KMS-11 (cell line): ENCODE measurements around the gene PRMT3.

ENCODE experiments used
- H2AFZ ChIP-seq: fragments of 200-600 bp; sonication (generic); 2 replicates; pipeline ENCODE4 v1.6.1; 2016; ENCODE audit warnings: antibody characterized with exemption, mixed run types, low read depth
- H3K27ac ChIP-seq: fragments of 200-600 bp; sonication (generic); 2 replicates; pipeline ENCODE4 v1.6.1; 2016; ENCODE audit warnings: mild to moderate bottlenecking, mixed run types
- H3K27me3 ChIP-seq: fragments of 200-600 bp; sonication (generic); 2 replicates; pipeline ENCODE4 v1.6.1; 2017; ENCODE audit warnings: mild to moderate bottlenecking, low read depth, mixed run types, moderate library complexity; ENCODE audit not compliant: insufficient read depth
- H3K36me3 ChIP-seq: fragments of 200-600 bp; sonication (generic); 2 replicates; pipeline ENCODE4 v1.6.1; 2017; ENCODE audit warnings: mild to moderate bottlenecking, mixed run types; ENCODE audit not compliant: insufficient read depth
- H3K4me1 ChIP-seq: fragments of 200-600 bp; sonication (generic); 2 replicates; pipeline ENCODE4 v1.6.1; 2016; ENCODE audit warnings: mild to moderate bottlenecking, low read depth, mixed run types; ENCODE audit not compliant: poor library complexity, severe bottlenecking
- H3K4me2 ChIP-seq: fragments of 200-600 bp; sonication (generic); 2 replicates; pipeline ENCODE4 v1.7.0; 2016; ENCODE audit warnings: mild to moderate bottlenecking, mixed run types
- H3K4me3 ChIP-seq: fragments of 200-600 bp; sonication (generic); IDR thresholded peaks from 2 replicates; pipeline ENCODE4 v1.6.1; 2017; ENCODE audit warnings: low read depth, low read length, mixed read lengths; ENCODE audit not compliant: insufficient read depth
- H3K79me2 ChIP-seq: fragments of 200-600 bp; sonication (generic); 2 replicates; pipeline ENCODE4 v1.6.1; 2016; ENCODE audit warnings: low read depth, mixed run types; ENCODE audit not compliant: insufficient read depth
- H3K9ac ChIP-seq: fragments of 200-600 bp; sonication (generic); 2 replicates; pipeline ENCODE4 v1.6.1; 2016; ENCODE audit warnings: mild to moderate bottlenecking, mixed run types
- H4K20me1 ChIP-seq: fragments of 200-600 bp; sonication (generic); 2 replicates; pipeline ENCODE4 v1.6.1; 2016; ENCODE audit warnings: mild to moderate bottlenecking, mixed run types; ENCODE audit not compliant: insufficient read depth
- TF ChIP-seq, protein P1 (sequence below): fragments of 200-600 bp; sonication (generic); conservative IDR thresholded peaks from 2 replicates; pipeline ENCODE4 v1.6.1; 2017; ENCODE audit warnings: low read depth, mild to moderate bottlenecking, antibody characterized with exemption, low read length, moderate library complexity, mixed read lengths

The PRMT3 gene

DNA sequence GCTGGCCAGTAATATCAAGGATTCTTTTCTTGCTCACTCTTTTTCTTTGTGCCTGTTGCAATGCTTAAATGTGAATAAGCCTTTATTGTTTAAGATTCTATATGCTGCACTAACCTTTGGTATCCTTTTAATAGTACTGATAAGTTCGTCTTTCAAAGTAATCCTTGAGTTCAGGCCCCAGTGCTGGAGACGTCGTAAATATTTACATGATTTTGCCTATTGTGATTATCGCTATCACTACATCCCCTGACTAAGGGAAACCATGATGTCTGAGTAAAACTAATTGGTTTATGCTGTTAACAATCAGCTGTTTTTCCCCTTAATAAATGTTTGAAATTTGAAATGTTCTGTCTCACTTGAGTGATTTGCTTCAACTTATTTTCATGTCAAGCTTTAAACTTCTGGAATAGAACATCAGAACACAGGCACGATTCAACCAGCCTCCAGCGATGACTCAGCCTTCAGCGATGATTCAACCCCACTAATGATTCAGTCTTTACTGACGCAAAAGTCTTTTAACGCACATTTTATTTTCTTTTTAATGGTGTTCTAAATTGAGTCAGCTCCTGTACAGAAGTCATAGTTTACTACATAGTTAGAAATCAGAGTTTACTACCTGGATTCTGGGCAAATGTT, 20.1 kb upstream of the PRMT3 start:
- H3K36me3 ChIP-seq: no peaks in the 10 kb centered on the region
- no peak overlapping the region for H3K4me3 ChIP-seq
- H3K4me1 ChIP-seq: peaks cover 29% of the 10 kb centered on the region
- no peaks in the 10 kb centered on the region for H3K27me3 ChIP-seq
- H2AFZ ChIP-seq: no peak overlapping the region
- H3K4me2 ChIP-seq: no peak overlapping the region
- TF ChIP-seq, protein P1, sequence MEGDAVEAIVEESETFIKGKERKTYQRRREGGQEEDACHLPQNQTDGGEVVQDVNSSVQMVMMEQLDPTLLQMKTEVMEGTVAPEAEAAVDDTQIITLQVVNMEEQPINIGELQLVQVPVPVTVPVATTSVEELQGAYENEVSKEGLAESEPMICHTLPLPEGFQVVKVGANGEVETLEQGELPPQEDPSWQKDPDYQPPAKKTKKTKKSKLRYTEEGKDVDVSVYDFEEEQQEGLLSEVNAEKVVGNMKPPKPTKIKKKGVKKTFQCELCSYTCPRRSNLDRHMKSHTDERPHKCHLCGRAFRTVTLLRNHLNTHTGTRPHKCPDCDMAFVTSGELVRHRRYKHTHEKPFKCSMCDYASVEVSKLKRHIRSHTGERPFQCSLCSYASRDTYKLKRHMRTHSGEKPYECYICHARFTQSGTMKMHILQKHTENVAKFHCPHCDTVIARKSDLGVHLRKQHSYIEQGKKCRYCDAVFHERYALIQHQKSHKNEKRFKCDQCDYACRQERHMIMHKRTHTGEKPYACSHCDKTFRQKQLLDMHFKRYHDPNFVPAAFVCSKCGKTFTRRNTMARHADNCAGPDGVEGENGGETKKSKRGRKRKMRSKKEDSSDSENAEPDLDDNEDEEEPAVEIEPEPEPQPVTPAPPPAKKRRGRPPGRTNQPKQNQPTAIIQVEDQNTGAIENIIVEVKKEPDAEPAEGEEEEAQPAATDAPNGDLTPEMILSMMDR: no peak
- no peak overlapping the region for H3K9ac ChIP-seq
- H3K79me2 ChIP-seq: no peaks in the 10 kb centered on the region
- no peak overlapping the region for H3K27ac ChIP-seq
- H4K20me1 ChIP-seq: no peaks in the 10 kb centered on the region

DNA sequence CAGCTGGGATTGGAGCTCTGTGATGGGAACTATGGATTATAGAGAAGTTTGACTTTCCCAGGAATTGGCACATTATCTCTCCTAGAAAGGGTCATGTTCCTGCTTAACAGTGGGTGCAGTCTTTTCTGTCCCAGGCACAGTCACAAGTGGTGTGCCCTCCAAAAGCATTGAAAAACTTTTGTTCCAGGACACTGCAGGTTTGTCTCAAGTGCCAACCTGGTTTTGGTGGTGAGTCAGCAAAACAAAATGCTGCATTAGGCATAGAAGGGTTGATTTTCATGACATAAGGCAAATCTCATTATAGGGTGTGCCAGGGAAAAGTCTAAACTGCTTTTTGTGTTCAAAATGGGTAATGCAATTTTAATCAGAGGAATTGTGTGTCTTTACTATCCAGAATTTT, 19.1 kb upstream of the PRMT3 start:
- no peak overlapping the region for H3K4me2 ChIP-seq
- H4K20me1 ChIP-seq: no peaks in the 10 kb centered on the region
- peaks cover 20% of the 10 kb centered on the region for H3K4me1 ChIP-seq
- no peak overlapping the region for H3K4me3 ChIP-seq
- H3K27ac ChIP-seq: no peak overlapping the region
- TF ChIP-seq, protein P1: no peak
- no peak overlapping the region for H3K9ac ChIP-seq
- H2AFZ ChIP-seq: no peak overlapping the region
- H3K79me2 ChIP-seq: no peaks in the 10 kb centered on the region
- H3K27me3 ChIP-seq: no peaks in the 10 kb centered on the region
- no peaks in the 10 kb centered on the region for H3K36me3 ChIP-seq

DNA sequence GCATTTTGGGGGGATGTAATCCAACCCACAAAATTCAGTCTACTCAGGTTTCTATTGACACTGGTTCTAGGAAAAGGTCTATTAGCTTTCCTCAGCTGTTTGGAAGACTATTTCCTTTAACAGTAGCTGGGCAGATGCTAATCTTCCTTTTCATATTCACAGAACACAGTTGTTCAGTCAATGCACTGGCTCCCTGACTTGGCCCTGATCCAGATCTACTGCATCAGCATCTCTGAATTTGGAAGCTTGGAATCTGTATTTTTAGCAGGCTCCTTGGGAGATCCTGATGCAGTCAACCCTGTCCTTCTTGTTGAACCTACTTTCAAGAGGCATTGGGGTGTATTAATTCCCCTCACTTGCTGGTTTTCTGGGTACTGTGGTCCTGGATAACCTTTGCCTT, 17.7 kb upstream of the PRMT3 start:
- H4K20me1 ChIP-seq: no peaks in the 10 kb centered on the region
- H3K79me2 ChIP-seq: no peaks in the 10 kb centered on the region
- H2AFZ ChIP-seq: no peak overlapping the region
- H3K4me2 ChIP-seq: no peak overlapping the region
- TF ChIP-seq, protein P1: no peak
- no peak overlapping the region for H3K27ac ChIP-seq
- H3K27me3 ChIP-seq: no peaks in the 10 kb centered on the region
- H3K4me1 ChIP-seq: peaks cover 11% of the 10 kb centered on the region
- H3K36me3 ChIP-seq: no peaks in the 10 kb centered on the region
- H3K4me3 ChIP-seq: no peak overlapping the region
- H3K9ac ChIP-seq: no peak overlapping the region

DNA sequence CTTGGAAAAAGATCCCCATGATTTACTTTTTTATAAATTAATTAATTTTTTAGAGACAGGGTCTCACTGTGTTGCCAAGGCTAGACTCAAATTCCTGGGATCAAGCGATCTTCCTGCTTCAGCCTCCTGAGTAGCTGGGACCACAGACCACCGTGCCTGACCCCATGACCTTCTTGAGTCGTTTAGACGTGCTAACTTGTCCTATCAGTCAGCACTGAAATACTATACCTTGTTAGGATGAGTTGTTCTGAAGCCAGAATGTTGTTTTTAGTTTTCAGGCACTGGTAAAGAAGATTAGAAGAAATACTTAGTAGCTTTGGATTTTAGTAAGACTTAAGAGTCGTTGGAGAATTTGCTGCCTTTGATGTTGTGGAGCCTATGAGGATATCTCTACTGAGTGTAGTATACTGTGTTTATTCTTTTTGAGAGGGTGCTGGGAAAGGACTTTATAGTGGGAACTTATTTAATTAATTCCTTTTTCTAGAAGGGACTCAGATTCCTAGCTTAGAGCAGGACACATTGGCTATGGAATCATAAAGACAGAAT, 15.4 kb upstream of the PRMT3 start:
- TF ChIP-seq, protein P1: no peak
- Histone ChIP-seq H2AFZ (no peak overlapping the region), H3K4me1 (peaks cover 10% of the 10 kb centered on the region), H3K27ac (no peak overlapping the region), H3K79me2 (no peaks in the 10 kb centered on the region), H3K36me3 (no peaks in the 10 kb centered on the region), H3K27me3 (no peaks in the 10 kb centered on the region), H3K9ac (no peak overlapping the region), H3K4me2 (no peak overlapping the region), H4K20me1 (no peaks in the 10 kb centered on the region), H3K4me3 (no peak overlapping the region)
